ENCODE results near the gene COPG2.
"Not testable (repeated sequence)": the region's sequence is repeated elsewhere in the genome, so short reads cannot be mapped to it uniquely, and the experiment has no call there.

COPG2 gene

GRCh38 chr7:130560972-130561371 lies 107.6 kb downstream of the COPG2 start:
- H3K4me3 ChIP-seq (ENCODE audit: low read length): no peak overlapping the region

GRCh38 chr7:130559184-130559583 lies 109.4 kb downstream of the COPG2 start:
- H3K9ac ChIP-seq (ENCODE audit: low read depth, low read length): no peak overlapping the region
- H3K36me3 ChIP-seq (ENCODE audit: insufficient read depth, low read depth, low read length): peaks cover 13% of the 10 kb centered on the region
- H3K4me1 ChIP-seq (ENCODE audit: insufficient read depth, low read length): no peaks in the 10 kb centered on the region
- no peaks in the 10 kb centered on the region for H3K9me3 ChIP-seq (ENCODE audit: insufficient read depth, low read depth, low read length)
- H3K27ac ChIP-seq (ENCODE audit: low read length): no peak overlapping the region
- H3K27me3 ChIP-seq (ENCODE audit: insufficient read depth, low read length): no peaks in the 10 kb centered on the region
- H3K4me3 ChIP-seq (ENCODE audit: low read length): no peak overlapping the region

More at GRCh38 chr7:130560972-130561371, 107.6 kb downstream of the COPG2 start:
- Histone ChIP-seq H3K4me1 (ENCODE audit: insufficient read depth, low read length) (no peaks in the 10 kb centered on the region), H3K27ac (ENCODE audit: low read length) (no peak overlapping the region), H3K9ac (ENCODE audit: low read depth, low read length) (no peak overlapping the region), H3K9me3 (ENCODE audit: insufficient read depth, low read depth, low read length) (no peaks in the 10 kb centered on the region), H3K27me3 (ENCODE audit: insufficient read depth, low read length) (no peaks in the 10 kb centered on the region), H3K36me3 (ENCODE audit: insufficient read depth, low read depth, low read length) (peaks cover 6% of the 10 kb centered on the region)

GRCh38 chr7:130554481-130554880 lies 114.1 kb downstream of the COPG2 start:
- no peak overlapping the region for H3K9ac ChIP-seq (ENCODE audit: low read depth, low read length)
- H3K4me3 ChIP-seq (ENCODE audit: low read length): no peak overlapping the region
- peaks cover 34% of the 10 kb centered on the region for H3K36me3 ChIP-seq (ENCODE audit: insufficient read depth, low read depth, low read length)
- no peak overlapping the region for H3K27ac ChIP-seq (ENCODE audit: low read length)
- H3K27me3 ChIP-seq (ENCODE audit: insufficient read depth, low read length): no peaks in the 10 kb centered on the region
- no peaks in the 10 kb centered on the region for H3K4me1 ChIP-seq (ENCODE audit: insufficient read depth, low read length)
- H3K9me3 ChIP-seq (ENCODE audit: insufficient read depth, low read depth, low read length): no peaks in the 10 kb centered on the region

- peaks cover 34% of the 10 kb centered on the region for H3K36me3 ChIP-seq (ENCODE audit: insufficient read depth, low read depth, low read length)
- no peak overlapping the region for H3K27ac ChIP-seq (ENCODE audit: low read length)
- no peaks in the 10 kb centered on the region for H3K27me3 ChIP-seq (ENCODE audit: insufficient read depth, low read length)
- no peaks in the 10 kb centered on the region for H3K4me1 ChIP-seq (ENCODE audit: insufficient read depth, low read length)
- no peaks in the 10 kb centered on the region for H3K9me3 ChIP-seq (ENCODE audit: insufficient read depth, low read depth, low read length)
- H3K9ac ChIP-seq (ENCODE audit: low read depth, low read length): no peak overlapping the region
- H3K4me3 ChIP-seq (ENCODE audit: low read length): no peak overlapping the region
Observed at GRCh38 chr7:130553398-130554029, 115.0 kb downstream of the COPG2 start.

- no peaks in the 10 kb centered on the region for H3K27me3 ChIP-seq (ENCODE audit: insufficient read depth, low read length)
- peaks cover 50% of the 10 kb centered on the region for H3K36me3 ChIP-seq (ENCODE audit: insufficient read depth, low read depth, low read length)
- H3K27ac ChIP-seq (ENCODE audit: low read length): no peak overlapping the region
- no peak overlapping the region for H3K9ac ChIP-seq (ENCODE audit: low read depth, low read length)
- H3K9me3 ChIP-seq (ENCODE audit: insufficient read depth, low read depth, low read length): no peaks in the 10 kb centered on the region
- no peak overlapping the region for H3K4me3 ChIP-seq (ENCODE audit: low read length)
- H3K4me1 ChIP-seq (ENCODE audit: insufficient read depth, low read length): no peaks in the 10 kb centered on the region
Observed at GRCh38 chr7:130544356-130544755, 124.2 kb downstream of the COPG2 start.

- Histone ChIP-seq H3K36me3 (ENCODE audit: insufficient read depth, low read depth, low read length) (peaks cover 53% of the 10 kb centered on the region), H3K4me1 (ENCODE audit: insufficient read depth, low read length) (no peaks in the 10 kb centered on the region), H3K9ac (ENCODE audit: low read depth, low read length) (no peak overlapping the region), H3K4me3 (ENCODE audit: low read length) (no peak overlapping the region), H3K9me3 (ENCODE audit: insufficient read depth, low read depth, low read length) (no peaks in the 10 kb centered on the region; the same call in 1 of the 2 replicates), H3K27ac (ENCODE audit: low read length) (no peak overlapping the region), H3K27me3 (ENCODE audit: insufficient read depth, low read length) (no peaks in the 10 kb centered on the region)
Observed at GRCh38 chr7:130543487-130544010, 125.0 kb downstream of the COPG2 start.

GRCh38 chr7:130542297-130542696 lies 126.3 kb downstream of the COPG2 start:
- H3K4me3 ChIP-seq (ENCODE audit: low read length); H3K27me3 ChIP-seq (ENCODE audit: insufficient read depth, low read length); H3K27ac ChIP-seq (ENCODE audit: low read length); H3K9me3 ChIP-seq (ENCODE audit: insufficient read depth, low read depth, low read length); H3K4me1 ChIP-seq (ENCODE audit: insufficient read depth, low read length); H3K9ac ChIP-seq (ENCODE audit: low read depth, low read length): not testable (repeated sequence)
- H3K36me3 ChIP-seq (ENCODE audit: insufficient read depth, low read depth, low read length): peaks cover 52% of the 10 kb centered on the region

GRCh38 chr7:130541287-130541686 lies 127.3 kb downstream of the COPG2 start:
- not testable (repeated sequence) for H3K27ac ChIP-seq (ENCODE audit: low read length); H3K9ac ChIP-seq (ENCODE audit: low read depth, low read length); H3K4me1 ChIP-seq (ENCODE audit: insufficient read depth, low read length); H3K4me3 ChIP-seq (ENCODE audit: low read length); H3K9me3 ChIP-seq (ENCODE audit: insufficient read depth, low read depth, low read length); H3K27me3 ChIP-seq (ENCODE audit: insufficient read depth, low read length)
- H3K36me3 ChIP-seq (ENCODE audit: insufficient read depth, low read depth, low read length): peaks cover 43% of the 10 kb centered on the region

- peaks cover 30% of the 10 kb centered on the region for H3K36me3 ChIP-seq (ENCODE audit: insufficient read depth, low read depth, low read length)
- H3K27ac ChIP-seq (ENCODE audit: low read length); H3K27me3 ChIP-seq (ENCODE audit: insufficient read depth, low read length); H3K9me3 ChIP-seq (ENCODE audit: insufficient read depth, low read depth, low read length); H3K4me3 ChIP-seq (ENCODE audit: low read length); H3K4me1 ChIP-seq (ENCODE audit: insufficient read depth, low read length); H3K9ac ChIP-seq (ENCODE audit: low read depth, low read length): not testable (repeated sequence)
Observed at GRCh38 chr7:130537894-130538293, 130.7 kb downstream of the COPG2 start.

- H3K9ac ChIP-seq (ENCODE audit: low read depth, low read length): no peak overlapping the region
- H3K4me1 ChIP-seq (ENCODE audit: insufficient read depth, low read length): no peaks in the 10 kb centered on the region
- H3K36me3 ChIP-seq (ENCODE audit: insufficient read depth, low read depth, low read length): peaks cover 17% of the 10 kb centered on the region; the same call in 1 of the 2 replicates
- H3K27ac ChIP-seq (ENCODE audit: low read length): no peak overlapping the region
- H3K9me3 ChIP-seq (ENCODE audit: insufficient read depth, low read depth, low read length): no peaks in the 10 kb centered on the region
- H3K27me3 ChIP-seq (ENCODE audit: insufficient read depth, low read length): no peaks in the 10 kb centered on the region
- H3K4me3 ChIP-seq (ENCODE audit: low read length): no peak overlapping the region
Observed at GRCh38 chr7:130529417-130529816, 139.1 kb downstream of the COPG2 start.

- not testable (repeated sequence) for H3K9ac ChIP-seq (ENCODE audit: low read depth, low read length); H3K27me3 ChIP-seq (ENCODE audit: insufficient read depth, low read length); H3K4me3 ChIP-seq (ENCODE audit: low read length); H3K27ac ChIP-seq (ENCODE audit: low read length); H3K4me1 ChIP-seq (ENCODE audit: insufficient read depth, low read length); H3K9me3 ChIP-seq (ENCODE audit: insufficient read depth, low read depth, low read length)
- peaks cover 11% of the 10 kb centered on the region; the same call in 1 of the 2 replicates for H3K36me3 ChIP-seq (ENCODE audit: insufficient read depth, low read depth, low read length)
Observed at GRCh38 chr7:130527752-130528355, 140.7 kb downstream of the COPG2 start.

GRCh38 chr7:130524628-130525027 lies 143.9 kb downstream of the COPG2 start:
- no peaks in the 10 kb centered on the region for H3K4me1 ChIP-seq (ENCODE audit: insufficient read depth, low read length)
- H3K9ac ChIP-seq (ENCODE audit: low read depth, low read length): no peak overlapping the region
- no peak overlapping the region for H3K4me3 ChIP-seq (ENCODE audit: low read length)
- no peaks in the 10 kb centered on the region for H3K27me3 ChIP-seq (ENCODE audit: insufficient read depth, low read length)
- H3K27ac ChIP-seq (ENCODE audit: low read length): no peak overlapping the region
- H3K36me3 ChIP-seq (ENCODE audit: insufficient read depth, low read depth, low read length): no peaks in the 10 kb centered on the region; the same call in 1 of the 2 replicates
- H3K9me3 ChIP-seq (ENCODE audit: insufficient read depth, low read depth, low read length): no peaks in the 10 kb centered on the region

Data from iPS-20b (cell line).